ENCODE data around the gene TSPAN9. TPM values are rescaled to one million over a fixed set of nuclear protein-coding genes. Genes with fewer than 3 reads are reported as not detected.

Gene TSPAN9
- total RNA-seq, 2 experiments from 2014 or later: 0.07 TPM; not detected in 1

DNA sequence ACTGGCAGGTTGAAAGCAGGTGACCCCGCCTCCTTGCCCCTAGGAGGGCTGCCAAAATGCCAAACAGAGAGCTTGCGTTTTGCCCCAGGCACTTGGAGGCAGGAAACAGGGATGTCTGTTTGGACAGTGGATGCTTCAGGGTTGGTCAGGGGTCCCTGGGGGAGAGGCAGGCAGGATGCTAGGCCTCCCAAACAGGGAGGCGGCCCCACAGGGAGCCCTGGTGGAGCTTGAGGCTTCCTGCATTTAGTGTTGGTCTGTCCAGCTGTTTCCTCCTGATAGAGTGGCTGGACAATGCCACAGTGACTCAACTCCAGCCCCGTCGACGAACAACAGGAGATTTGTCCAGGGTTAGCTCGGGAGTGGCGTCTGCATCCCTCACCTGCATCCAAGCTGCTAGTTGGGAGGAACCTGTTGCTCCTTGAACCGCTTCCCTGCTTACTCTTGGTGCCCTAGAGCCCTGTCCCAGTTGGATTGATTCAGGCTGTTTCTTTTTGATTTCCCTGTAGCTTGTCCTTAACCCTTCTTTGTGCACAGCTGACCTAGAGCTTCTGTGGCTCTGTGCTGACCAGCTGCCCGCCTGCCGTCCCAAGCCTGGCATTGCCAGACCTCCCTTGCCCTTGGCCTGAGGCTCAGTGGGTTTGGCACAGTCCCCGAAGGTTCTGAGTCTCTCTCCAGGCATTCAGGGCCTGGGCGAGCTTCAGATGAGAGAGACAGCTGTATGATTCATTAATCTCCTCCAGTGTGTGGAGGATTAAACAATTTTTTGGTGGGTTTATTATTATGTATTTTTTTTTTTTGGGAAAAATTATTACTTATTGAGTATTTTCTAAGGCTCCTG, 45.9 kb downstream of the TSPAN9 start:
- H3K27me3 Mint-ChIP-seq: peaks cover 29% of the 10 kb centered on the region
- no peak for ATAC-seq
- no peak overlapping the region for H3K4me3 Mint-ChIP-seq
- intact Hi-C loops (cut with micrococcal nuclease): no loop called here
- POLR2A ChIA-PET: interaction anchor here (0.6 kb wide), 1 partner anchor 8 kb away, joined by 3 read pairs; no protein-coding TSS in a partner anchor
- TF ChIP-seq, protein P1, sequence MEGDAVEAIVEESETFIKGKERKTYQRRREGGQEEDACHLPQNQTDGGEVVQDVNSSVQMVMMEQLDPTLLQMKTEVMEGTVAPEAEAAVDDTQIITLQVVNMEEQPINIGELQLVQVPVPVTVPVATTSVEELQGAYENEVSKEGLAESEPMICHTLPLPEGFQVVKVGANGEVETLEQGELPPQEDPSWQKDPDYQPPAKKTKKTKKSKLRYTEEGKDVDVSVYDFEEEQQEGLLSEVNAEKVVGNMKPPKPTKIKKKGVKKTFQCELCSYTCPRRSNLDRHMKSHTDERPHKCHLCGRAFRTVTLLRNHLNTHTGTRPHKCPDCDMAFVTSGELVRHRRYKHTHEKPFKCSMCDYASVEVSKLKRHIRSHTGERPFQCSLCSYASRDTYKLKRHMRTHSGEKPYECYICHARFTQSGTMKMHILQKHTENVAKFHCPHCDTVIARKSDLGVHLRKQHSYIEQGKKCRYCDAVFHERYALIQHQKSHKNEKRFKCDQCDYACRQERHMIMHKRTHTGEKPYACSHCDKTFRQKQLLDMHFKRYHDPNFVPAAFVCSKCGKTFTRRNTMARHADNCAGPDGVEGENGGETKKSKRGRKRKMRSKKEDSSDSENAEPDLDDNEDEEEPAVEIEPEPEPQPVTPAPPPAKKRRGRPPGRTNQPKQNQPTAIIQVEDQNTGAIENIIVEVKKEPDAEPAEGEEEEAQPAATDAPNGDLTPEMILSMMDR (IDR thresholded peaks at IDR 0.05): no peak
- DNase-seq: no peak
- peaks cover 11% of the 10 kb centered on the region for H3K4me1 Mint-ChIP-seq (ENCODE audit: low read depth)
- H3K9me3 Mint-ChIP-seq: no peaks in the 10 kb centered on the region
- H3K27ac Mint-ChIP-seq: no peak overlapping the region
- H3K36me3 Mint-ChIP-seq (ENCODE audit: low read depth): no peaks in the 10 kb centered on the region
- CTCF ChIA-PET: interaction anchor here (0.8 to 1.4 kb wide), 6 partner anchors 13 to 177 kb away, joined by 3 to 6 read pairs (median 4); no protein-coding TSS in a partner anchor

DNA sequence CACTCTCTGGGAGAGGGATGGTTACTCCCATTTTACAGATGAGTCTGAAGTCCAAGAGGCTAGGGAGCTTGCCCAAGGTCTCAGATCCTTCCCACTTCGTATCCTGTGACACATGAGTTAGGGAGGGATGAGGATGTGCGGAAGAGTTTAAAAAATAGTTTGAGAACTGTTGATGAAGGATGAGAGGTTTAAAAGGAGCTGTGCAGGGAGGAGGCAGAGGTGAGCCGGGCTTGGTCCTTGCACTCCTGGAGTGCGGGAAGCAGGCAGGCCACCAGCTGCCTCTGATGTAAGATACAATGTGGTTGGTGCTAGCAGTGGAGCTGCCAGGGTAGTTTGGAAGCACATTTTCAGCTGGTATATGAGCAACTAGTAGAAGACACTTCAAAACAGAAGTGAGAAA, 46.5 kb downstream of the TSPAN9 start:
- no peak overlapping the region for H3K4me3 Mint-ChIP-seq
- intact Hi-C loops (cut with micrococcal nuclease): no loop called here
- ChIA-PET CTCF (interaction anchor here (0.8 to 1.4 kb wide), 5 partner anchors 12 to 176 kb away, joined by 3 to 6 read pairs (median 3); no protein-coding TSS in a partner anchor), POLR2A (no interaction called here)
- peaks cover 31% of the 10 kb centered on the region for H3K27me3 Mint-ChIP-seq
- no peaks in the 10 kb centered on the region for H3K9me3 Mint-ChIP-seq
- DNase-seq (no peak), ATAC-seq (no peak)
- H3K36me3 Mint-ChIP-seq (ENCODE audit: low read depth): no peaks in the 10 kb centered on the region
- TF ChIP-seq, protein P1 (IDR thresholded peaks at IDR 0.05): no peak
- H3K4me1 Mint-ChIP-seq (ENCODE audit: low read depth): peaks cover 11% of the 10 kb centered on the region
- no peak overlapping the region for H3K27ac Mint-ChIP-seq

DNA sequence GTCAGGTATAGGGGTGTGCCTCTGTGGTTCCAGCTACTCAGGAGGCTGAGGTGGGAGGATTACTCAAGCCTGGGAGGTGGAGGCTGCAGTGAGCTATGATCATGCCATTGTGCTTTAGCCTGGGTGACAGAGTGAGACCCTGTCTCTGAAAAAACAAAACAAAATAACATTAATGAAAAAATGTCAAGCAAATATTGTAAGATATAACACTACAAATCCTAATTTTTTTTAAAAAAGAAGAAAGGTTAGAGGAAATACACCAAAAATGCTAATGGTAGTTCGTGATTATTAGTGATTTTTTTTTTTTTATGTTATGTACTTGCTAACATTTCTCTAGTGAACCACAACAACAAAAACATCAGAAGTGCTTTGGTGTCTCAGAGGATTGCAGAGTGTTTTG, 47.7 kb downstream of the TSPAN9 start:
- ChIA-PET CTCF (no interaction called here), POLR2A (no interaction called here)
- TF ChIP-seq, protein P1 (IDR thresholded peaks at IDR 0.05): no peak
- ATAC-seq: no peak
- no peak overlapping the region for H3K27ac Mint-ChIP-seq
- intact Hi-C loops (cut with micrococcal nuclease): no loop called here
- no peak for DNase-seq
- H3K27me3 Mint-ChIP-seq: peaks cover 34% of the 10 kb centered on the region
- peaks cover 11% of the 10 kb centered on the region for H3K4me1 Mint-ChIP-seq (ENCODE audit: low read depth)
- H3K36me3 Mint-ChIP-seq (ENCODE audit: low read depth): no peaks in the 10 kb centered on the region
- H3K4me3 Mint-ChIP-seq: no peak overlapping the region
- peaks cover 3% of the 10 kb centered on the region for H3K9me3 Mint-ChIP-seq

DNA sequence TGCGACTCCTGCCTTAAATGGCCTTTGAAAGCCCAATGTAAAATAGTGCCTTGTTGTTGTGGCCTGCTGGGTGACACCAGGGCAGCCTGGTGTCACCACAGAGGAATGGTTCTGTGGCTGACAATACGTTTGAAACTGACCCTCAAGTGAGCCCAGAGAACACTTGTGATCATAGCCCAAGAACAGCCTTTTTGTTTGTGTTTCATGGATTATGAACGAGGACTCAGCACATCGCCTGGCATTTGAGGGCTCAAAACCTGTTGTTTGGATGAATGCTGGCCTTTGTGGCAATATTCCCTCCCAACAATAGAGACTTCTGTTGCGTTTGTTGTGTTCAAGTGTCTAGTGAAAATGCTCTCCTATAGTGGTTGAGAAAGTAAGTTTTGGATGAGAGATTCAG, 48.5 kb downstream of the TSPAN9 start:
- H3K36me3 Mint-ChIP-seq (ENCODE audit: low read depth): no peaks in the 10 kb centered on the region
- DNase-seq (no peak), ATAC-seq (no peak)
- POLR2A ChIA-PET: no interaction called here
- peaks cover 39% of the 10 kb centered on the region for H3K27me3 Mint-ChIP-seq
- peaks cover 3% of the 10 kb centered on the region for H3K9me3 Mint-ChIP-seq
- no peak overlapping the region for H3K27ac Mint-ChIP-seq
- peaks cover 17% of the 10 kb centered on the region for H3K4me1 Mint-ChIP-seq (ENCODE audit: low read depth)
- H3K4me3 Mint-ChIP-seq: no peak overlapping the region
- intact Hi-C loops (cut with micrococcal nuclease): no loop called here
- TF ChIP-seq, protein P1 (IDR thresholded peaks at IDR 0.05): no peak
- CTCF ChIA-PET: no interaction called here

DNA sequence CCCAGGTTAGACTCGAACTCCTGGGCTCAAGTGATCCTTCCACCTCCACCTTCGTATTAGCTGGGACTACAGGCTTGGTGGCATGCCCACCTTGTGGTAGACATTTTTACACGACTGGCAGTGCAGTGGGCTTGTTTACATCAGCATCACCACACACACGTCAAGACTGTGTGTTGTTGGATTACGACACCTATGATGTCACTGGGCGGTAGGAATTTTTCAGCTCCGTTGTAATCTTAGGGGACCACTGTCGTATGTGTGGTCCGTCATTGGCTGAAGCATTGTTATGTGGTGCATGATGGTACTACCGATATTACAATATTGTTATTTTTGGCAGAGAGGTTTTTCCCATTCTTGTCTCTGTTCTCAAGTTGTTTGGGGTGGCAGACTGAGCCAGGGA, 50.7 kb downstream of the TSPAN9 start:
- H3K4me1 Mint-ChIP-seq (ENCODE audit: low read depth): peaks cover 18% of the 10 kb centered on the region
- H3K9me3 Mint-ChIP-seq: peaks cover 3% of the 10 kb centered on the region
- ChIA-PET CTCF (no interaction called here), POLR2A (no interaction called here)
- ATAC-seq (no peak), DNase-seq (no peak)
- peaks cover 54% of the 10 kb centered on the region for H3K27me3 Mint-ChIP-seq
- TF ChIP-seq, protein P1 (IDR thresholded peaks at IDR 0.05): no peak
- no peak overlapping the region for H3K27ac Mint-ChIP-seq
- no peaks in the 10 kb centered on the region for H3K36me3 Mint-ChIP-seq (ENCODE audit: low read depth)
- intact Hi-C loops (cut with micrococcal nuclease): no loop called here
- no peak overlapping the region for H3K4me3 Mint-ChIP-seq
